Measurements from ENCODE around the gene MSRB3.
"Not testable (repeated sequence)": the region's sequence is repeated elsewhere in the genome, so short reads cannot be mapped to it uniquely, and the experiment has no call there.

The MSRB3 gene

DNA sequence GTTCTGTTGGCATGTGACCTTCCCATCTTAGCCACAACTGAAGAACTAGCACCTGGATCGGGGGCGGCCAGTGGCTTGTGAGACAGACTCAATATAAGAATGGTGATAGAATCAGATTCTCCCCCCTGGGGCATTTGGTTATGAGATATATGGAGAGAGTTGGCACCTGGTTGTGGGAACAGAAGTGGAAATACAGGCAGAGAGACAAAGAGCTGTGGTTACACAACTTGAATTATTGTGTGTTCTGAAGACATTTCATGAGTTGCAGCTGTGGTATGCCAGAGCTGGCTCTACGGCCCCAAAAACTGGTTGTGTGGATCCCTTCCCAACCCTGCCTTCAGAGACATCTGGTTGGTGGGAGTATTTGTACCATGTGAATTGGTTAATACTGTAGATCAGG lies 2.9 kb upstream of the MSRB3 start:
- Mint-ChIP-seq H3K4me3 (no peak overlapping the region), H3K4me1 (ENCODE audit: low read depth) (peaks cover 5% of the 10 kb centered on the region), H3K27me3 (ENCODE audit: low read depth) (peaks cover 58% of the 10 kb centered on the region), H3K9me3 (no peaks in the 10 kb centered on the region), H3K36me3 (ENCODE audit: low read depth) (no peaks in the 10 kb centered on the region), H3K27ac (no peak overlapping the region)
- no peak for DNase-seq (ENCODE audit: low spot score)

DNA sequence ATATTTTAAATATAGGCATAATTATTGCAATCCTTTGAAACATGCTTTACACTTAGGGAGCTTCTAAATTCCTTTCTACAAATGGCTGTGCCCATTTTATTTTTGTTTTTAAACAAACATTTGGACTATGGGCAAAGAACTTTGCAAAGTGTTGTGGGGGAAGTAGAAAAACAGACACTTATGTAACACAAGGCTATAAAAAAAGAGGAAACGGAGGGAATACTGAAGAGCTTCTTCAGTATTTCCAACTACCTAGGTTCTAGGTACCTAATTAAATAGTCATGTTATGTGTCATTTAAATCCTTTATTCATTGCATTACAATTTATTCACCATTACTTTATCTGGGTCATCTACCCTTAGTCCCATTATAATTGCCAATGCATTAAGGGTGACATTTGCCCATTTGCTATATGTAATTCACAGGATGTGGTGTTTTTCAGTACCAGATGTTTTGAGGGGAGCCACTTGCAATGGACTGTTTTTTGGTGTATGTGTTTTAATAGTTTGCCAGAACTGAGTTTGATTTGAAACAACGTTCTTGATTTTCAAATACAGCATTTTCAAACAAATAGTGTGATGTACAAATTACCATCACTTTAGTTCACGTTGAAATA lies 1.5 kb upstream of the MSRB3 start:
- no peak overlapping the region for H3K27ac Mint-ChIP-seq
- peaks cover 67% of the 10 kb centered on the region for H3K27me3 Mint-ChIP-seq (ENCODE audit: low read depth)
- H3K36me3 Mint-ChIP-seq (ENCODE audit: low read depth), result no peaks in the 10 kb centered on the region

DNA sequence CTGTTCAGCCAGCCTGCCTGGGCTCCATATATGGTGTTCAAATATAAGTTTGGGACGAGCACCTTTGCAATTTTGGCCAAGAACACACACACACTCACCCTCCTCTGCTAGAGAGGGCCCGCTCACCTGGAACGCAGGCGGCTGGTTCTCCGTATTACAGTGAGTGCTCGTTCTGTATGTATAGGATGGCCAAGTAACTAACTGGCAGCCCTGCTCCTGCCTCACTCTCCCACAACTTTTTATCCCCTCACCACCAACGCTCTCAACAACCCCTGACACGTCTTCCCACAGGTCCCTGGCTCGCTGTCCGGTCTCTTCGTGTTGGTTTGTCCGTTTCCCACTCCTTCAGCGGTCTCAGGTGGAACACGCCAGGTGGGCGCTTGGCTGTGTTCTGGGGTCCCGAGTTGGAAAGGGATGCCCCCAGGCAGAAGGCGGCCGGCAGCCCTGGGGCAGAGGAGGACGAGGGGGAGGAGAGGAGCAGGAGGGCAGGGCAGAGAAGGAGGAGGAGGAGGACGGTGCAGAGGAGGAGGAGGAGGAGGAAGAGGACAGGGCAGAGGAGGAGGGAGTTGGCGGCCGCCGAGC lies 398 bp upstream of the MSRB3 start:
- H3K36me3 Mint-ChIP-seq (ENCODE audit: low read depth), result no peaks in the 10 kb centered on the region
- peak overlapping the region; percentile 47 for H3K4me3 Mint-ChIP-seq
- no peak overlapping the region for H3K27ac Mint-ChIP-seq
- H3K4me1 Mint-ChIP-seq (ENCODE audit: low read depth), result peaks cover 5% of the 10 kb centered on the region
- no peaks in the 10 kb centered on the region for H3K9me3 Mint-ChIP-seq
- H3K27me3 Mint-ChIP-seq (ENCODE audit: low read depth), result peaks cover 69% of the 10 kb centered on the region
- no peak for DNase-seq (ENCODE audit: low spot score)

More for the DNA sequence above, 1.5 kb upstream of the MSRB3 start:
- Mint-ChIP-seq H3K4me1 (ENCODE audit: low read depth) (peaks cover 5% of the 10 kb centered on the region), H3K9me3 (no peaks in the 10 kb centered on the region), H3K4me3 (no peak overlapping the region)
- no peak for DNase-seq (ENCODE audit: low spot score)

DNA sequence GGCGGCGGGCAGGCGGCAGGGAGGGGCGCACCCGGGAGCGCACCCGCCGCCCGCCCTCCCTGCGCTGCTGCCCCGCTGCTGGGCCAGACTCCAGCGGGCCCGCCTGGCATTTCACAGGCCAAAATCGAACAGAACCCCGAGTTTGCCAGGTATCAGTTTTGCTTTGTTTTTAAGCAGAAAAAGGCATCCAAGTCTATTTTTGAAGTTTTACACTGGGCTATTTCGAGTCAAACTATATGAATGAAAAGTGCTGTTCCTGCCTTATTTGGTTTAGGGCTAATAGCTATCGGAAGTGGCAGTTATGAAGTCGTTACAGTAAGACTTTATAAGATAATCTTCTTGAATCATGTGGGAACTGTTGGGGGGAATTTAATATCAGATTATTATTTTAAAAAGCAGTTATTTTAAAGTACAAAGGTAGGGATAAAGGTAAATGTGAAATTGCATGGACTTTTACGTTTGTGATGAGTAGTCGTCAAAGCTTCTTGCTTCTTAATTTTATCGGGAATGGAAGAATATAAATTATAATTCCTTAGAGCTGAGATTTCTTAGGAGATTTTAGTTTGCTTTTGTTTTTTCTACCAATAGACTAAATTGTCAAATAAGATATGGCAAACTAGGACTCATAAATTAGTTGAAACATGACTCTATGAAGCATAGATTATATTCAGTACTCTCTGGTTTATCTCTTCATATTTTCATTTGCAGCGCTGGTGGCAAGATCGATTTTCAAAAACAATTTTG lies 1.1 kb downstream of the MSRB3 start:
- no peak overlapping the region for H3K27ac Mint-ChIP-seq
- DNase-seq (ENCODE audit: low spot score), result no peak
- no peaks in the 10 kb centered on the region for H3K36me3 Mint-ChIP-seq (ENCODE audit: low read depth)
- peak overlapping the region; percentile 64 for H3K4me3 Mint-ChIP-seq
- H3K4me1 Mint-ChIP-seq (ENCODE audit: low read depth), result peaks cover 5% of the 10 kb centered on the region
- peaks cover 61% of the 10 kb centered on the region for H3K27me3 Mint-ChIP-seq (ENCODE audit: low read depth)
- no peaks in the 10 kb centered on the region for H3K9me3 Mint-ChIP-seq

DNA sequence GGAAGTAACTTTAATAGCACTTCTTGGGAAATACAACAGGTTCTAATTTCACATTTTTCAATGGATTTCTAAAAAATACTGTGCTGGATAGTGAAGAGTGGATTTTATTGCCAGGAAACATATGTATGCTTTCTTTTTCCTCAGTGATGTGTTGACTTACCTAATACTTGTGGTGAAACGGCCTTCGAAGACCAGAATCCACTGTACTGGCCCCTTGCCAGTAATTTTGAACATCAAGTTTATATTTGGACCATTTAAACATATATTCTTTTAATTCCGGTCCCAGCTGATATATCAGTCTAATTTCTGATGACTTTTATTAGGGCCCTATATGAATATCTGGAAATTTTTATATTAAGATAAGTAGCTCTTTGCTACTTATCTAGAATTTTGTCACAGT lies 1.8 kb downstream of the MSRB3 start:
- H3K36me3 Mint-ChIP-seq (ENCODE audit: low read depth), result no peaks in the 10 kb centered on the region
- DNase-seq (ENCODE audit: low spot score), result no peak
- peaks cover 56% of the 10 kb centered on the region for H3K27me3 Mint-ChIP-seq (ENCODE audit: low read depth)
- no peak overlapping the region for H3K27ac Mint-ChIP-seq
- H3K4me1 Mint-ChIP-seq (ENCODE audit: low read depth), result peaks cover 5% of the 10 kb centered on the region
- H3K9me3 Mint-ChIP-seq, result no peaks in the 10 kb centered on the region
- no peak overlapping the region for H3K4me3 Mint-ChIP-seq

DNA sequence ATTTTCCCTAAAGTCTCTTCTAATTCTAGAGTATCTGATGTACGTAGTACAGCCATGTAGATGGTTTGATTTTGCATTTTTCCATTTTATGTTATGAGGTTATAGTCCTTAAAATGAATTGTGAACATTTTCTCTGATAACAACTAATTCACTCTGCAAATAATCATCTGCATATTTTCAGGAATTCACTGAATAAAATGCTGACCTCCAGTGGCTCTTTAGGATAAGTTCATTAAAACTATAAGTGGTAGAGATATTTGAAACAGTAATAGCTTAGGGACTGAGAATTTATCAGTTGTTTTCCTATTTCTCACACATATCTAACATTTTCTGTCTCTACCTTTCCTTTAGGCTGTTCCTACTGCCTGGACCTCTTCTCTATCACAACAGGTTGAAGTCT lies 4.4 kb downstream of the MSRB3 start:
- peaks cover 37% of the 10 kb centered on the region for H3K27me3 Mint-ChIP-seq (ENCODE audit: low read depth)
- no peak for DNase-seq (ENCODE audit: low spot score)
- H3K4me3 Mint-ChIP-seq, result no peak overlapping the region
- H3K36me3 Mint-ChIP-seq (ENCODE audit: low read depth), result no peaks in the 10 kb centered on the region
- H3K27ac Mint-ChIP-seq, result no peak overlapping the region
- H3K4me1 Mint-ChIP-seq (ENCODE audit: low read depth), result peaks cover 5% of the 10 kb centered on the region
- H3K9me3 Mint-ChIP-seq, result no peaks in the 10 kb centered on the region

DNA sequence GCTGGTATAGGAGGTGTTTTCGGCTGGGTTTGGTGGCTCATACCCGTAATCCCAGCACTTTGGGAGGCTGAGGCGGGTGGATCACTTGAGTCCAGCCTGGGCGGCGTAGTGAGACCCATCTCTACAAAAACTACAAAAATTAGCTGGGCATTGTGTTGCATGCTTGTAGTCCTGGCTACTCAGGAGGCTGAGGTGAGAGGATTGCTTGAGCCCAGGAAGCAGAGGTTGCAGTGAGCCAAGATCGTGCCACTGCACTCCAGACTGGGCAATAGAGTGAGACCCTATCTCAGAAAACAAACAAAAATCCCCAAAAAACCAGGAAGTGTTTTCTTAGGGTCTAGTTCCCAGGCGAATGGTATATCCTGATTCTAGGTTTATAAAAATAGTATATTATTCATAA lies 7.0 kb downstream of the MSRB3 start:
- H3K4me1 Mint-ChIP-seq (ENCODE audit: low read depth); H3K36me3 Mint-ChIP-seq (ENCODE audit: low read depth); H3K4me3 Mint-ChIP-seq; H3K27ac Mint-ChIP-seq; H3K9me3 Mint-ChIP-seq; DNase-seq (ENCODE audit: low spot score): not testable (repeated sequence)
- peaks cover 22% of the 10 kb centered on the region for H3K27me3 Mint-ChIP-seq (ENCODE audit: low read depth)

DNA sequence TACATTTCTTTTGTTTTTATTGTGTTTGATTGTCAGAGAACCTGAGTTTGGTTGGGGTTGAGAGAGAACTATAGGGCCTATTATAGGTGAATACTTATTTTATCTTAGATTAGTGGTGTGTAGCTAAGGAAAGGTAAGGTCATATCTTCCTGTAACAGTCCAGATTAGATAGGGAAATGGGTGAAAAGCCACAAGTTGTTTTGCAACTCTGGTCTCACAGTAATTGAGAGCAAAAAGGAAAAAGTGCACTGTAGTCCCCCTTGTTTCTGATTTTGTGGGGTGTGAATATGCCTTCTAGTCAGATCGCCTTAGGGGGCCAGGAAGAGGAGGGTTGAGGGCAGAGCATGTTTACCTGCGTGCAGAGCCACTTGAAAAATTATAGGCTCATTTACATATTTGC lies 8.9 kb downstream of the MSRB3 start:
- no peak overlapping the region for H3K4me3 Mint-ChIP-seq
- H3K27me3 Mint-ChIP-seq (ENCODE audit: low read depth), result peaks cover 10% of the 10 kb centered on the region
- H3K36me3 Mint-ChIP-seq (ENCODE audit: low read depth), result no peaks in the 10 kb centered on the region
- no peaks in the 10 kb centered on the region for H3K9me3 Mint-ChIP-seq
- H3K27ac Mint-ChIP-seq, result no peak overlapping the region
- no peak for DNase-seq (ENCODE audit: low spot score)
- H3K4me1 Mint-ChIP-seq (ENCODE audit: low read depth), result no peaks in the 10 kb centered on the region

DNA sequence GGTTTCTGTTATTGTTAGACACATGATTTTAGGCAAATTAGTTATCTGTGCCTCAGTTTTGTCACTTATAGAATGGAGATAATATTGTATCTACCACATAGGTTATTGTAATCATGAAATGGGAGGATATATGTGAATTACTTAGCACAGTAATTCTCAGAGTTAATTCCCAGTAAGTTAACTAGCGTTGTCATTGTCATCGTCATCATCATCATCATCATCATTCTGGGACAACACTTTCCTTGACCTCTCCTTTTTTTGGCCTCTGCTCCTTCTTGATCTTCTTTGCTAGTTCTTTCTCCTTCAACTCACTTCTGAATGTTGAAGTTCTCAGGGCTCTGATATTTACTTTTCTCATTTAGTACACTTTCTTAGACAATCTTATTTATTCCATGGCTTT lies 13.8 kb downstream of the MSRB3 start:
- Mint-ChIP-seq H3K4me1 (ENCODE audit: low read depth) (no peaks in the 10 kb centered on the region), H3K4me3 (no peak overlapping the region), H3K27ac (no peak overlapping the region), H3K27me3 (ENCODE audit: low read depth) (peaks cover 3% of the 10 kb centered on the region), H3K36me3 (ENCODE audit: low read depth) (no peaks in the 10 kb centered on the region), H3K9me3 (peaks cover 4% of the 10 kb centered on the region)
- no peak for DNase-seq (ENCODE audit: low spot score)

DNA sequence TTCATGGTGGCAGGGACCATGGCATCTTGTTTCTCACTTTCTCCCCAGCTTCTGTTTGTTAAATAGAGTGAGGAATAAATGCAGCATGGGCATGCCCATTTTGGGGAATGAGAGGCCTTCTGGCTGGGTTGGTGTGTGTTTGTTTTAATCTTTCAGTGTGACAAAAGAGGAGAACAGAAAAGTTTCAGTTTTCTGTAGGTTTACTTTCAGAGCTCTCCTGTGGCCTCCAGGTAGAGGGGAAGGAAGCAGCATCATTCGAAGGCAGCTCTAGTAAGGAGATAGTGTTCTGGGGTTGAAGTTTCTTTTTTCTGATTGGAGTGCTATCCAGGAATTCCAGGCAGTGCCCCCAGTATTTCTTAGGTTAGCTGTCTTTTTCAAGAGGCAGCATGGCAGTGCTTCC lies 15.3 kb downstream of the MSRB3 start:
- Mint-ChIP-seq H3K9me3 (peaks cover 4% of the 10 kb centered on the region), H3K4me3 (no peak overlapping the region), H3K27me3 (ENCODE audit: low read depth) (no peaks in the 10 kb centered on the region), H3K36me3 (ENCODE audit: low read depth) (no peaks in the 10 kb centered on the region), H3K27ac (no peak overlapping the region), H3K4me1 (ENCODE audit: low read depth) (no peaks in the 10 kb centered on the region)
- no peak for DNase-seq (ENCODE audit: low spot score)

DNA sequence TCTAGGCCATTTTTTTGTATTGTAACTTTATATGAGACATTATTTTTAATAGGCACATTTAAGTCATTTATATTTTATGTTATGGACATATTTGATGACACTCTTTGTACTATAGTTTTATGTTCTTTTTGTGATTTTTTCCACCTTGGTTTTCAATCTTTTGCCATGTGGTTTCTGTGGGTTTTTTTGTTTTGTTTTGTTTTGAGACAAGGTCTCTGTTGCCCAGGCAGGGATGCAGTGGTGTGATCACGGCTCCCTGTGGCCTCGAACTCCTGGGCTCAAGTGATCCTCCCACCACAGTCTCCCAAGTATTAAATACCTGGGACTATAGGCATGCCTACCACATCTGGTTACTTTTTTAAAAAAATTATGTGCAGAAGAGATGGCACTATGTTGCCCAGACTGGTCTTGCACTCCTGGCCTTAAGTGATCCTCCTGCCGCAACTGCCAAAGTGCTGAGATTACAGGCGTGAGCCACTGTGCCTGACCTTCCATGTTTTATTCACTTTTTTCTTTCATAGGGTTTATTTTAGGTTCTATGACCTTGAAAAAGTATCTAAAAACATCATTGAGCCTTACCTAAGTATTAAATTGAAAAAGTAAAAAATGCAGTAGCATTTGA lies 16.3 kb downstream of the MSRB3 start:
- Mint-ChIP-seq H3K36me3 (ENCODE audit: low read depth) (no peaks in the 10 kb centered on the region), H3K4me3 (no peak overlapping the region), H3K4me1 (ENCODE audit: low read depth) (no peaks in the 10 kb centered on the region), H3K27me3 (ENCODE audit: low read depth) (peaks cover 3% of the 10 kb centered on the region), H3K27ac (no peak overlapping the region), H3K9me3 (peaks cover 4% of the 10 kb centered on the region)
- no peak for DNase-seq (ENCODE audit: low spot score)

DNA sequence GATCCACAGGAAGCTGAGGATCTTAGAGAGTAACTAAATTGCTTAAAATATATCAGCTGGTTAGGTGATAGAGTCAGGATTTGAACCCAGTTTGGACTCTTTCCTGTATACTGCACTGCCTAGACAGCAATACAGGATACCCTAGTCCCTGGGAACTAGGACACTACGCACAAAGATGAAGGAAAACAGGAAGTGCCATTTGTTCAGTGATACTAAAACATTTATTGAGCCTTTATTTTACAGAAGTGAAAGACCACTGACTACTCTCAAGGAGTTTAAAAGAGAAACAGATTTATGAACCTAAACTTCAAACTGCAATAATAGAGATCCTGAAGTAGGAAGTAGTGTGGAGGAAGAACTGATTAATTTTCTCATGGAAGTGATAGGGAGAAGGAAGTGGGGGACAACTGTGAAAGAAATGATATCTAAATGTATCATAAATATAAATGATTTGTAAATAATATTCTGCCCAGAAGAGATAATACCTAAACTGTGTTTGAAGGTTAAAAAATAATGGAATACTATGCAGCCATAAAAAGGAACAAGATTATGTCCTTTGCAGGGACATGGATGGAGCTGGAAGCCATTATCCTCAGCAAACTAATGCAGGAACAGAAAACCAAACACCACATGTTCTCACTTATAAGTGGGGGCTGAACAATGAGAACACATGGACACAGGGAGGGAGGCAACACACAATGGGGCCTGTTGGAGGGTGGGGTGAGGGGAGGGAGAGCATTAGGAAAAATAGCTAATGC lies 18.2 kb downstream of the MSRB3 start:
- H3K27ac Mint-ChIP-seq, result no peak overlapping the region
- H3K9me3 Mint-ChIP-seq, result peaks cover 4% of the 10 kb centered on the region
- DNase-seq (ENCODE audit: low spot score), result no peak
- H3K36me3 Mint-ChIP-seq (ENCODE audit: low read depth), result no peaks in the 10 kb centered on the region
- H3K27me3 Mint-ChIP-seq (ENCODE audit: low read depth), result peaks cover 3% of the 10 kb centered on the region
- no peak overlapping the region for H3K4me3 Mint-ChIP-seq
- no peaks in the 10 kb centered on the region for H3K4me1 Mint-ChIP-seq (ENCODE audit: low read depth)

DNA sequence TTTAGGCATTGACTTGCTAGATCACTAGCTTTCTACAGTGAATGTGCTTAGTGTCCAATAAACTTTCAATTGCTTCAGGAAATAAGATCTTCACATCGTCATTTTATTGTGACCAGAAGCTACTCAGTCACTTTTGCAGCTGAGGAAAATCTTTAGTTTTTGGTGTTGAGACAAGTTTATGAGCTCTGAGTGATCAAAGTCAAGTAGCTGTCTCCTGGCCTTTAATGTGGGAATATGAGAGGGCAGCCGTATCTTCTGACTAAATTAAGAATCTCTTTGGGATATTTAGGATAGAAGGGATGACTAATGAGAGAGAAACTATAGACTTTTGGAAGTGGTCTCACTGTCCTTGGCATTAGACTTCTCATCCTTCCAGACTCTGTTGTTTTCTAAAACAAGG lies 21.6 kb downstream of the MSRB3 start:
- H3K4me1 Mint-ChIP-seq (ENCODE audit: low read depth), result no peaks in the 10 kb centered on the region
- H3K36me3 Mint-ChIP-seq (ENCODE audit: low read depth), result no peaks in the 10 kb centered on the region
- no peak for DNase-seq (ENCODE audit: low spot score)
- no peak overlapping the region for H3K4me3 Mint-ChIP-seq
- peaks cover 4% of the 10 kb centered on the region for H3K9me3 Mint-ChIP-seq
- H3K27ac Mint-ChIP-seq, result no peak overlapping the region
- peaks cover 3% of the 10 kb centered on the region for H3K27me3 Mint-ChIP-seq (ENCODE audit: low read depth)

Data from T-helper 2 cell treated with Interferon-gamma antibody and Interleukin-4, amounts not matched to agents 5 μg/mL and 100 μg/mL, for 36 hours (primary cell).